H1 (cell line): ENCODE results near the gene ANKH. TPM values are rescaled to one million over a fixed set of nuclear protein-coding genes. Genes with fewer than 3 reads are reported as not detected.

Experiments
- CTCF ChIA-PET: fragments of 300-600 bp; sonication (Branson Sonifier 250); formaldehyde crosslinking; loops from one replicate; lab custom pipeline; 2021; ENCODE audit not compliant: partially characterized antibody; lab: Charles Lee
- POLR2A ChIA-PET: fragments of 300-600 bp; sonication (Branson Sonifier 250); formaldehyde crosslinking; loops from one replicate; lab custom pipeline; 2021; ENCODE audit warnings: inconsistent platforms; ENCODE audit not compliant: partially characterized antibody; lab: Charles Lee
- DNase-seq, 2 experiments: peaks; one replicate each; pipeline versions ENCODE4 v3.0.0 to v3.0.0-alpha.2; 2010 to 2022; ENCODE audit warnings: low spot score in 2 of 2, low read depth in 1 of 2, mixed read lengths in 1 of 2
- FAIRE-seq: peaks from 2 replicates; lab custom pipeline; 2011; peaks lifted over from hg19 to GRCh38; lab: Jason Lieb, UNC
- H2AFZ ChIP-seq: 2 replicates; pipeline ENCODE4 v1.8.1; 2012; ENCODE audit warnings: low read length, inconsistent platforms
- H2AK5ac ChIP-seq: 2 replicates; pipeline ENCODE4 v1.6.1; 2013; ENCODE audit warnings: low read depth, low read length
- H2BK120ac ChIP-seq: replicated peaks from 2 replicates; pipeline ENCODE3; 2013; ENCODE audit warnings: low read depth, low read length, inconsistent platforms
- H2BK12ac ChIP-seq: 2 replicates; pipeline ENCODE4 v1.6.1; 2013; ENCODE audit warnings: low read depth, low read length
- H2BK15ac ChIP-seq: 2 replicates; pipeline ENCODE4 v1.6.1; 2013; ENCODE audit warnings: low read length
- H2BK20ac ChIP-seq: 2 replicates; pipeline ENCODE4 v1.6.1; 2013; ENCODE audit warnings: low read length
- H2BK5ac ChIP-seq: 2 replicates; pipeline ENCODE4 v1.6.1; 2013; ENCODE audit warnings: low read depth, low read length
- H3K14ac ChIP-seq: 2 replicates; pipeline ENCODE4 v1.6.1; 2013; ENCODE audit warnings: inconsistent platforms; ENCODE audit not compliant: insufficient read length
- H3K18ac ChIP-seq: 2 replicates; pipeline ENCODE4 v1.6.1; 2013; ENCODE audit warnings: low read length; ENCODE audit errors: extremely low read depth
- H3K23ac ChIP-seq: 2 replicates; pipeline ENCODE4 v1.6.1; 2013; ENCODE audit warnings: inconsistent platforms; ENCODE audit not compliant: insufficient read length
- H3K23me2 ChIP-seq: 2 replicates; pipeline ENCODE4 v1.6.1; 2013; ENCODE audit warnings: low read depth, low read length
- H3K27ac ChIP-seq: 2 replicates; pipeline ENCODE4 v1.6.1; 2011; ENCODE audit warnings: low read depth, low read length, inconsistent platforms
- H3K27me3 ChIP-seq, 4 experiments: replicated peaks in 1 of 4; 1 replicate in 1 of 4; 2 replicates in 3 of 4; pipeline versions ENCODE4 v1.6.1 to v1.8.1; 2011 to 2013; ENCODE audit warnings: low read length in 3 of 4, mild to moderate bottlenecking in 3 of 4, inconsistent platforms in 2 of 4, mixed read lengths in 2 of 4, moderate library complexity in 1 of 4; ENCODE audit not compliant: control insufficient read depth in 3 of 4, insufficient read depth in 3 of 4; ENCODE audit errors: extremely low read depth in 1 of 4
- H3K36me3 ChIP-seq, 4 experiments: 2 replicates each; pipeline versions ENCODE4 v1.6.1 to v1.8.1; 2011 to 2013; ENCODE audit warnings: mild to moderate bottlenecking in 4 of 4, low read length in 3 of 4, moderate library complexity in 2 of 4, control low read depth in 1 of 4, inconsistent platforms in 1 of 4; ENCODE audit not compliant: insufficient read depth in 4 of 4, control insufficient read depth in 2 of 4
- H3K4ac ChIP-seq: replicated peaks from 2 replicates; pipeline ENCODE3; 2013; ENCODE audit warnings: low read length, low read depth, mixed read lengths, inconsistent platforms; ENCODE audit not compliant: insufficient read length
- H3K4me1 ChIP-seq, 4 experiments: replicated peaks in 1 of 4; 1 replicate in 1 of 4; 2 replicates in 3 of 4; pipeline versions ENCODE4 v1.6.1 to v1.8.1; 2011 to 2013; ENCODE audit warnings: low read length in 3 of 4, inconsistent platforms in 2 of 4, mixed read lengths in 1 of 4; ENCODE audit not compliant: insufficient read depth in 4 of 4, control insufficient read depth in 3 of 4
- H3K4me2 ChIP-seq, 2 experiments: 2 replicates each; pipeline versions ENCODE4 v1.6.1 to v1.8.1; 2011 to 2013; ENCODE audit warnings: low read depth in 2 of 2, low read length in 2 of 2, control low read depth in 1 of 2, inconsistent platforms in 1 of 2, mild to moderate bottlenecking in 1 of 2; ENCODE audit not compliant: insufficient read depth in 1 of 2
- H3K4me3 ChIP-seq, 4 experiments: fragments of 200-600, 300-600 bp in 1 of 4; sonication (generic), shearing (Covaris generic), sonication (Bioruptor Twin) in 1 of 4; 2 replicates each; pipeline versions ENCODE4 v1.5.1 to v1.8.1; 2011 to 2016; ENCODE audit warnings: low read length in 4 of 4, low read depth in 3 of 4, control low read depth in 2 of 4, inconsistent platforms in 2 of 4, mild to moderate bottlenecking in 2 of 4, mixed read lengths in 1 of 4, moderate library complexity in 1 of 4; ENCODE audit not compliant: insufficient read depth in 2 of 4; ENCODE audit errors: extremely low read depth in 1 of 4
- H3K56ac ChIP-seq: replicated peaks from 2 replicates; pipeline ENCODE3; 2013; ENCODE audit warnings: low read depth, mild to moderate bottlenecking, mixed read lengths, low read length, inconsistent platforms; ENCODE audit not compliant: insufficient read length
- H3K79me1 ChIP-seq: 2 replicates; pipeline ENCODE4 v1.6.1; 2013; ENCODE audit warnings: low read depth, low read length, control low read depth
- H3K79me2 ChIP-seq, 2 experiments: 2 replicates each; pipeline versions ENCODE4 v1.6.1 to v1.8.1; 2012 to 2013; ENCODE audit warnings: low read length in 2 of 2, mild to moderate bottlenecking in 2 of 2, inconsistent platforms in 1 of 2; ENCODE audit not compliant: insufficient read depth in 2 of 2, control insufficient read depth in 1 of 2
- H3K9ac ChIP-seq, 4 experiments: replicated peaks in 1 of 4; 1 replicate in 1 of 4; 2 replicates in 3 of 4; pipeline versions ENCODE4 v1.6.1 to v1.8.1; 2011 to 2013; ENCODE audit warnings: low read depth in 3 of 4, low read length in 3 of 4, control low read depth in 2 of 4, mild to moderate bottlenecking in 2 of 4, moderate library complexity in 2 of 4, inconsistent platforms in 1 of 4; ENCODE audit errors: extremely low read depth in 1 of 4
- H3K9me3 ChIP-seq, 2 experiments: 2 replicates each; pipeline versions ENCODE4 v1.6.1 to v1.8.1; 2012 to 2013; ENCODE audit warnings: mild to moderate bottlenecking in 2 of 2, moderate library complexity in 2 of 2, control low read depth in 1 of 2, inconsistent platforms in 1 of 2, low read depth in 1 of 2, low read length in 1 of 2, mixed read lengths in 1 of 2; ENCODE audit not compliant: insufficient read depth in 2 of 2
- H4K20me1 ChIP-seq, 2 experiments: replicated peaks in 1 of 2; 2 replicates each; pipeline versions ENCODE3 to v1.8.1; 2011 to 2013; ENCODE audit warnings: inconsistent platforms in 2 of 2, low read length in 2 of 2, mild to moderate bottlenecking in 1 of 2; ENCODE audit not compliant: insufficient read depth in 2 of 2, control insufficient read depth in 1 of 2
- H4K5ac ChIP-seq: 2 replicates; pipeline ENCODE4 v1.6.1; 2013; ENCODE audit warnings: low read length, low read depth, mixed read lengths, inconsistent platforms; ENCODE audit not compliant: insufficient read length
- H4K8ac ChIP-seq: 2 replicates; pipeline ENCODE4 v1.8.0; 2013; ENCODE audit warnings: mild to moderate bottlenecking, moderate library complexity, low read length, inconsistent platforms; ENCODE audit not compliant: insufficient read depth; ENCODE audit errors: extremely low read depth
- H4K91ac ChIP-seq: replicated peaks from 2 replicates; pipeline ENCODE3; 2013; ENCODE audit warnings: low read length, mixed read lengths, inconsistent platforms; ENCODE audit not compliant: insufficient read length
- GABPA ChIP-seq: IDR thresholded peaks from 2 replicates; pipeline ENCODE4 v1.6.1; 2011; ENCODE audit warnings: mild to moderate bottlenecking, low read length, moderate library complexity, borderline replicate concordance; ENCODE audit not compliant: insufficient read depth
- JUN ChIP-seq: IDR thresholded peaks from 2 replicates; pipeline ENCODE4 v1.6.1; 2011; ENCODE audit warnings: low read depth, mild to moderate bottlenecking, improper control_type of control experiment, low read length
- KDM4A ChIP-seq: IDR thresholded peaks from one replicate; pipeline ENCODE4 v1.7.1; 2012; ENCODE audit warnings: low read depth, mild to moderate bottlenecking, moderate library complexity, low read length, inconsistent platforms; ENCODE audit not compliant: severe bottlenecking
- NANOG ChIP-seq: IDR thresholded peaks from 2 replicates; pipeline ENCODE4 v1.6.1; 2011; ENCODE audit warnings: low read length, low read depth, mild to moderate bottlenecking, inconsistent platforms; ENCODE audit not compliant: insufficient read depth, poor library complexity, severe bottlenecking
- RBBP5 ChIP-seq: IDR thresholded peaks from 2 replicates; pipeline ENCODE4 v1.7.1; 2012; ENCODE audit warnings: low read depth, mild to moderate bottlenecking, inconsistent platforms, low read length, moderate library complexity, borderline replicate concordance
- SIN3A ChIP-seq, 2 experiments: IDR thresholded peaks in 1 of 2; conservative IDR thresholded peaks in 1 of 2; 2 replicates each; pipeline ENCODE4 v1.6.1; 2011 to 2012; ENCODE audit warnings: low read length in 2 of 2, improper control_type of control experiment in 1 of 2, low read depth in 1 of 2, mild to moderate bottlenecking in 1 of 2
- ZNF274 ChIP-seq: IDR thresholded peaks from 2 replicates; pipeline ENCODE4 v1.7.0; 2012; ENCODE audit warnings: low read length, borderline replicate concordance; ENCODE audit errors: extremely low read depth
- WGBS, 2 experiments: shearing (Covaris generic) in 1 of 2; methylation state at CpG; one replicate each; pipeline versions ENCODE4 v1.1.6 to v1.1.7; 2013 to 2015; ENCODE audit warnings: low lambda C conversion rate in 2 of 2, mixed read lengths in 2 of 2, inconsistent platforms in 1 of 2, low coverage in 1 of 2, missing lambda C conversion rate in 1 of 2; ENCODE audit not compliant: insufficient replicate concordance in 2 of 2, insufficient coverage in 1 of 2, insufficient read length in 1 of 2; ENCODE audit errors: extremely low coverage in 1 of 2, missing lambda C conversion rate in 1 of 2; 5-methylcytosine and 5-hydroxymethylcytosine counted together
- polyA plus RNA-seq, 7 experiments: library from polyadenylated mRNA; depleted of rRNA in 3 of 7; stranded (reverse) in 5 of 7; unstranded in 2 of 7; fragments of >200 nt in 5 of 7; fragments of 200-250 nt in 2 of 7; gene quantifications; 1 replicate in 5 of 7; 2 replicates in 1 of 7; 4 replicates in 1 of 7; pipeline versions ENCODE4 v1.2.1 to v1.2.3, GENCODE V29; 2011 to 2013; ENCODE audit warnings: missing spikeins in 2 of 7, mixed read lengths in 2 of 7
- total RNA-seq: library from RNA; stranded (reverse); fragmentation: NEBNext Ultra II Directional; extraction: Animal tissue kit (Norgen Biotek cat#: 25700); gene quantifications from 2 replicates; pipeline ENCODE4 v1.2.1, GENCODE V29; 2021
- TF ChIP-seq, protein P1 (sequence below), 3 experiments: IDR thresholded peaks; 1 replicate in 2 of 3; 2 replicates in 1 of 3; pipeline versions ENCODE4 v1.5.1 to v1.6.1; 2011; ENCODE audit warnings: low read length in 3 of 3, mild to moderate bottlenecking in 3 of 3, inconsistent platforms in 2 of 3, low read depth in 1 of 3, moderate library complexity in 1 of 3; ENCODE audit not compliant: insufficient read depth in 1 of 3; ENCODE audit errors: control extremely low read depth in 1 of 3

ANKH gene
- total and polyA plus RNA-seq, 2 of the 8 experiments (the other 6 are each of a cell fraction or from before 2014, with no cell fraction given): 5.3 to 13.0 TPM

DNA sequence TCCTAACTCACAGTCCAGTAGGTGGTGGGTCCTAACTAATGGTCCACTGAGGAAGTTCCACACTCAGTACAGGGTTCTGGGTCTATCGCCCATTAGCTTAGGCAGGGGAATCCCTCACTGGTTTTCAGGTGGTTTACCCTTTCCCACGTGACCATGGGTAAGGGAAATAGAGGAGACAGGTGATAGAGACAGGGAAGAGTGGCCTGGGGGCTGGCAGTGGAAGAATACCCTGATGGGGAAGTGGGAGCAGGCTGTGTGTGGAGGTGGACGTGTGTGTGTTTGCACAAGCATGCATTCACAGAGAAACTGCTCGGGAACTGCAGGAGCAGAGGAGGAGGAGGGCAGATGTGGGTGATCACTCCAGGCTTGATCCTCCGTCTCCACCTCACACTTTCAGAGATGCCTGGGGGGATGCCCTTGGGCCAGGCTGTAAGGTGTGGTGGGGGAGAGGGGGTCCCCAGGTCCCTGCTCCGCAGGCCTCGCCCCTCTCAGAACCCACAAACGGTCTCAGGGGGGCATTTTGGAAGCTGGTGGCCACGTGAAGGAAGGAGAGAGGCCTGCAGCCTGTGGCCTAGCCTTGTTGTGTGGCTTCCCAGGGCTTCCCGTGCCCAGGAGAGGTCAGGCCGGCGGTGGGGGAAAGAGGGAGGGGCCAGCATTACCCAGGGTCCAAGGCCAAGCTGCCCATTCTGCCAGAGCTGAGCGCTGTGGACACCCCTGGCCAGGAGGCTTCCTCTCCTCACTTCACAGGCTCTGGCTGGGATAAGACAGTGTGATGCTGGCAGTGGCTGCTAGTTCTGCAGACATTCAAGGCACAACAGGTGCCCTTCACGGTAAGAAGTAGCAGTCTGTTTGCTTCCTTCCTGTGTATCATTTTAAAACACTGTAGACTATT is 127.0 kb downstream of the ANKH start:
- no peak overlapping the region for H2BK15ac ChIP-seq
- no peaks in the 10 kb centered on the region for H4K20me1 ChIP-seq
- H4K8ac ChIP-seq: peak overlapping the region; percentile 10; the same call in 1 of the 2 replicates
- no peak overlapping the region for H2AFZ ChIP-seq
- H2BK5ac ChIP-seq: no peak overlapping the region
- peaks cover 0 to 19% (median 9%) of the 10 kb centered on the region in 4 experiments; a peak in 6 of 7 replicates for H3K4me1 ChIP-seq
- H4K5ac ChIP-seq: no peak overlapping the region
- ChIA-PET POLR2A (no interaction called here), CTCF (interaction anchor here (0.8 to 1.4 kb wide), 3 partner anchors 12 to 18 kb away, joined by 3 to 5 read pairs (median 3); no protein-coding TSS in a partner anchor)
- DNase-seq: no peak
- H4K91ac ChIP-seq: peak overlapping the region; percentile 76
- H2BK120ac ChIP-seq: no peak overlapping the region
- no peaks in the 10 kb centered on the region for H3K36me3 ChIP-seq
- no peak overlapping the region for H2BK12ac ChIP-seq
- TF ChIP-seq KDM4A: no peak
- TF ChIP-seq NANOG: no peak
- TF ChIP-seq ZNF274: no peak
- TF ChIP-seq, protein P1, sequence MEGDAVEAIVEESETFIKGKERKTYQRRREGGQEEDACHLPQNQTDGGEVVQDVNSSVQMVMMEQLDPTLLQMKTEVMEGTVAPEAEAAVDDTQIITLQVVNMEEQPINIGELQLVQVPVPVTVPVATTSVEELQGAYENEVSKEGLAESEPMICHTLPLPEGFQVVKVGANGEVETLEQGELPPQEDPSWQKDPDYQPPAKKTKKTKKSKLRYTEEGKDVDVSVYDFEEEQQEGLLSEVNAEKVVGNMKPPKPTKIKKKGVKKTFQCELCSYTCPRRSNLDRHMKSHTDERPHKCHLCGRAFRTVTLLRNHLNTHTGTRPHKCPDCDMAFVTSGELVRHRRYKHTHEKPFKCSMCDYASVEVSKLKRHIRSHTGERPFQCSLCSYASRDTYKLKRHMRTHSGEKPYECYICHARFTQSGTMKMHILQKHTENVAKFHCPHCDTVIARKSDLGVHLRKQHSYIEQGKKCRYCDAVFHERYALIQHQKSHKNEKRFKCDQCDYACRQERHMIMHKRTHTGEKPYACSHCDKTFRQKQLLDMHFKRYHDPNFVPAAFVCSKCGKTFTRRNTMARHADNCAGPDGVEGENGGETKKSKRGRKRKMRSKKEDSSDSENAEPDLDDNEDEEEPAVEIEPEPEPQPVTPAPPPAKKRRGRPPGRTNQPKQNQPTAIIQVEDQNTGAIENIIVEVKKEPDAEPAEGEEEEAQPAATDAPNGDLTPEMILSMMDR (IDR thresholded peaks at IDR 0.05; ENCODE audit: control extremely low read depth in 1 of 3, insufficient read depth in 1 of 3, low read depth in 1 of 3, low read length in 3 of 3): no peak
- TF ChIP-seq GABPA: no peak
- no peak for TF ChIP-seq SIN3A (conservative IDR thresholded peaks at IDR 0.05 in 1 of 2, IDR thresholded peaks at IDR 0.05 in 1 of 2; ENCODE audit: low read depth in 1 of 2, low read length in 2 of 2)
- TF ChIP-seq RBBP5: no peak
- no peak for TF ChIP-seq JUN
- no peak overlapping the region for H3K27ac ChIP-seq
- H3K18ac ChIP-seq: no peak overlapping the region
- H3K23ac ChIP-seq: no peak overlapping the region
- WGBS, 2 experiments: 76% methylated on average over 14 of the region's 14 CpGs; no CpG with 5 or more reads in 1 of the 2 experiments
- H3K9me3 ChIP-seq: no peaks in the 10 kb centered on the region
- H3K79me2 ChIP-seq: no peaks in the 10 kb centered on the region
- no peak overlapping the region for H3K4me3 ChIP-seq
- no peak overlapping the region for H3K4me2 ChIP-seq
- no peaks in the 10 kb centered on the region for H3K79me1 ChIP-seq
- H3K56ac ChIP-seq: no peak overlapping the region
- no peak overlapping the region for H2AK5ac ChIP-seq
- no peak overlapping the region for H2BK20ac ChIP-seq
- no peak overlapping the region for H3K4ac ChIP-seq
- no peak for FAIRE-seq
- H3K9ac ChIP-seq: no peak overlapping the region
- H3K27me3 ChIP-seq: no peaks in the 10 kb centered on the region; a peak in 1 of 7 replicates
- H3K14ac ChIP-seq: no peak overlapping the region
- H3K23me2 ChIP-seq: no peaks in the 10 kb centered on the region
